CD4-positive, alpha-beta T cell (primary cell): ENCODE measurements around the gene LMO4. TPM values are rescaled to one million over a fixed set of nuclear protein-coding genes. Genes with fewer than 3 reads are reported as not detected.
A peak's percentile ranks its signal among the peaks of the same experiment; 100 is the strongest.

Source experiments
- ATAC-seq: fragments of 200-7000 bp; cut with Tn5 transposase; one replicate; pipeline ENCODE4 v1.10.0; 2022; ENCODE audit warnings: mild to moderate bottlenecking; ENCODE audit not compliant: poor library complexity
- CTCF ChIA-PET: fragments of 350-600 bp; sonication (Branson Sonifier 250); formaldehyde crosslinking; loops from one replicate; lab custom pipeline; 2021; ENCODE audit warnings: antibody characterized with exemption, inconsistent platforms; lab: Charles Lee
- POLR2A ChIA-PET: fragments of 350-600 bp; sonication (Branson Sonifier 250); formaldehyde crosslinking; loops from one replicate; lab custom pipeline; 2021; ENCODE audit warnings: antibody characterized with exemption, inconsistent platforms; lab: Charles Lee
- DNase-seq, 14 experiments: peaks; one replicate each; pipeline ENCODE4 v3.0.0-alpha.2; 2013 to 2020; ENCODE audit warnings: mixed read lengths in 2 of 14
- H3K27ac ChIP-seq, 2 donors: one replicate each; pipeline versions ENCODE4 v1.5.1 to v1.7.0; 2013; ENCODE audit warnings: low read length in 2 of 2, low read depth in 1 of 2, mild to moderate bottlenecking in 1 of 2
- H3K27me3 ChIP-seq, 2 experiments: 1 replicate in 1 of 2; 2 replicates in 1 of 2; pipeline versions ENCODE4 v1.6.1 to v1.7.0; 2013; ENCODE audit warnings: low read length in 2 of 2, control low read depth in 1 of 2, mild to moderate bottlenecking in 1 of 2, moderate library complexity in 1 of 2; ENCODE audit not compliant: insufficient read depth in 2 of 2, control insufficient read depth in 1 of 2
- H3K36me3 ChIP-seq: one replicate; pipeline ENCODE4 v1.6.1; 2013; ENCODE audit warnings: low read length, control low read depth; ENCODE audit not compliant: insufficient read depth
- H3K4me1 ChIP-seq: one replicate; pipeline ENCODE4 v1.6.1; 2013; ENCODE audit warnings: low read length, control low read depth; ENCODE audit not compliant: insufficient read depth
- H3K4me3 ChIP-seq: one replicate; pipeline ENCODE4 v1.5.1; 2013; ENCODE audit warnings: mild to moderate bottlenecking, low read length, moderate library complexity
- H3K9me3 ChIP-seq, 2 experiments: 1 replicate in 1 of 2; 2 replicates in 1 of 2; pipeline versions ENCODE4 v1.6.1 to v1.7.0; 2013; ENCODE audit warnings: low read length in 2 of 2, mild to moderate bottlenecking in 2 of 2, control low read depth in 1 of 2, moderate library complexity in 1 of 2; ENCODE audit not compliant: control insufficient read depth in 1 of 2, insufficient read depth in 1 of 2
- H3K27ac Mint-ChIP-seq: one replicate; pipeline ENCODE4 v1.8.0; 2020; ENCODE audit warnings: mixed read lengths
- H3K27me3 Mint-ChIP-seq: one replicate; pipeline ENCODE4 v1.8.0; 2021; ENCODE audit warnings: mixed read lengths
- H3K36me3 Mint-ChIP-seq: one replicate; pipeline ENCODE4 v1.8.0; 2021; ENCODE audit warnings: low read depth, mixed read lengths
- H3K4me1 Mint-ChIP-seq: one replicate; pipeline ENCODE4 v1.8.0; 2021; ENCODE audit warnings: low read depth, mixed read lengths
- H3K4me3 Mint-ChIP-seq: one replicate; pipeline ENCODE4 v1.8.0; 2020; ENCODE audit warnings: mild to moderate bottlenecking, mixed read lengths
- H3K9me3 Mint-ChIP-seq: one replicate; pipeline ENCODE4 v1.8.0; 2020; ENCODE audit warnings: mixed read lengths
- CTCF ChIP-seq: fragments of 200-600 bp; IDR thresholded peaks from one replicate; pipeline ENCODE4 v1.8.0; 2022; ENCODE audit warnings: antibody characterized with exemption, mild to moderate bottlenecking
- intact Hi-C, 2 experiments: fragments of 100-400 bp; cut with DNase I in 1 of 2; cut with micrococcal nuclease in 1 of 2; formaldehyde crosslinking; loops; one replicate each; pipeline versions ENCODE4 v1.15.1 to v1.9.0; 2023 to 2025; cut with DNase I, micrococcal nuclease
- total RNA-seq, 174 experiments: library from RNA in 2 of 174; stranded (reverse) in 2 of 174; gene quantifications; one replicate each; pipeline ENCODE4 v1.2.3 and lab custom pipeline; 2021 to 2026

The LMO4 gene
- total RNA-seq, 2 experiments from 2014 or later: 16.0 to 18.2 TPM

GRCh38 chr1:87330885-87331364 is 2.2 kb downstream of the LMO4 start:
- H3K27me3 ChIP-seq: peaks cover 0 to 12% of the 10 kb centered on the region in 2 experiments
- no peak for TF ChIP-seq CTCF
- ChIA-PET CTCF (interaction anchor here (1.4 kb wide), 1 partner anchor 17 kb away, joined by 3 read pairs; no protein-coding TSS in a partner anchor), POLR2A (interaction anchor here (0.7 to 3.4 kb wide), 8 partner anchors 11 to 1353 kb away, joined by 3 to 13 read pairs (median 5); partner anchors contain the start of genes HS2ST1, PKN2, SELENOF and SH3GLB1)
- H3K9me3 Mint-ChIP-seq: no peaks in the 10 kb centered on the region
- no peaks in the 10 kb centered on the region for H3K9me3 ChIP-seq
- H3K27me3 Mint-ChIP-seq: peaks cover 29% of the 10 kb centered on the region
- DNase-seq (peak in 1 of 14 experiments; percentile 35), ATAC-seq (no peak)
- intact Hi-C loops: loop anchor here (2.0 to 10.0 kb wide), 8 partner anchors 51 to 944 kb away; partner anchors contain the start of genes HS2ST1 (in 1 of the 2), ODF2L (in 1 of the 2), SELENOF (in 1 of the 2) and SH3GLB1 (in 1 of the 2)
- peaks cover 73% of the 10 kb centered on the region for H3K4me1 Mint-ChIP-seq
- H3K27ac ChIP-seq: peak overlapping the region; percentile 23 to 36
- peaks cover 8% of the 10 kb centered on the region for H3K36me3 Mint-ChIP-seq
- peak overlapping the region; percentile 88 for H3K27ac Mint-ChIP-seq
- no peaks in the 10 kb centered on the region for H3K36me3 ChIP-seq
- peak overlapping the region; percentile 81 for H3K4me3 ChIP-seq
- peak overlapping the region; percentile 98 for H3K4me3 Mint-ChIP-seq
- H3K4me1 ChIP-seq: peaks cover 47% of the 10 kb centered on the region

- Mint-ChIP-seq H3K36me3 (peaks cover 8% of the 10 kb centered on the region), H3K4me1 (peaks cover 71% of the 10 kb centered on the region), H3K27ac (peak overlapping the region; percentile 88), H3K9me3 (no peaks in the 10 kb centered on the region), H3K27me3 (peaks cover 29% of the 10 kb centered on the region), H3K4me3 (peak overlapping the region; percentile 98)
- CTCF ChIA-PET: interaction anchor here (1.4 kb wide), 1 partner anchor 16 kb away, joined by 3 read pairs; no protein-coding TSS in a partner anchor
- peak; percentile 29 to 85 (median 67) for DNase-seq
- Histone ChIP-seq H3K4me1 (peaks cover 49% of the 10 kb centered on the region), H3K36me3 (no peaks in the 10 kb centered on the region), H3K4me3 (peak overlapping the region; percentile 81), H3K9me3 (no peaks in the 10 kb centered on the region), H3K27me3 (peaks cover 0 to 12% of the 10 kb centered on the region in 2 experiments), H3K27ac (peak overlapping the region; percentile 23 to 53)
- intact Hi-C loops: loop anchor here (2.0 to 10.0 kb wide), 8 partner anchors 51 to 944 kb away; partner anchors contain the start of genes HS2ST1 (in 1 of the 2), ODF2L (in 1 of the 2), SELENOF (in 1 of the 2) and SH3GLB1 (in 1 of the 2)
- no peak for TF ChIP-seq CTCF
- peak; percentile 27 for ATAC-seq
- POLR2A ChIA-PET: interaction anchor here (0.7 to 2.9 kb wide), 8 partner anchors 14 to 936 kb away, joined by 3 to 13 read pairs (median 4); partner anchors contain the start of genes HS2ST1, ODF2L, SELENOF and SH3GLB1
Observed at GRCh38 chr1:87331365-87332241, 2.9 kb downstream of the LMO4 start.

DNA sequence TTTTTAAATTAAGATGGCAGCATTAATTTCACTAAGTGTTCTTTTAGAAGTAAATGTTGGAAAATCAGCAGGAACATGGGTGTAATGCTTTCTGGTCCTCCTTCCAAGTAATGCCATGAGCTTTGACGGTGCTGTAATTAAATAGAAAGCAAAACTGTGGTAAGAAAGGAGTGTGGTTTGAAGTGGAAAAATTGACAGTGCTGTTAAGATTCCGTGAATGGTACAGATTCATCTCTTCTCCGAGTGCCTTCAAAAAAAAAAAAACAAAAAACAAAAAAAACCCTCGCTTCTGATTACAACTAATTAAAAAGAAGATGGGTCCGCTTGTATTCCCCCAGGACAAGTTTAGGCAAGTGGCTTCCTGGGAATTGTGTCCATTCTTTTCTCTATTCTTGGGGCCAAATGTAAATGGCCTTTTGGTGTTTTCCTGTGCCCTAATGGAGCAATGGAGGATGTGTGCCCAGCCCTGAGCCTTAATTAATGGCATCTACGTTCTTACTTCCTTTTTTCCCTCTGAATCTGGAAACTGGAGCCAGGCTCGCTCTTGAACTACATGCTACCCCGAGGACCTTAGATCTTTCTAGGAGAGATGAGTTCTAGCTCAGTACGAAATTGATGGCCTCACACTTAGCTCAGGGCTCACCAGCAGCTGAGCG is 5.1 kb downstream of the LMO4 start:
- Histone ChIP-seq H3K4me1 (peaks cover 42% of the 10 kb centered on the region), H3K36me3 (no peaks in the 10 kb centered on the region), H3K27ac (no peak overlapping the region), H3K27me3 (peaks cover 0 to 12% of the 10 kb centered on the region in 2 experiments), H3K9me3 (no peaks in the 10 kb centered on the region), H3K4me3 (peak overlapping the region; percentile 55)
- ChIA-PET POLR2A (interaction anchor here (1.3 kb wide), 1 partner anchor 71 kb away, joined by 5 read pairs; no protein-coding TSS in a partner anchor), CTCF (interaction anchor here (1.6 to 4.6 kb wide), 2 partner anchors 8 to 9 kb away, joined by 4 to 15 read pairs; no protein-coding TSS in a partner anchor)
- peak in 3 of 14 experiments; percentile 53 to 77 (median 53) for DNase-seq
- H3K9me3 Mint-ChIP-seq: no peaks in the 10 kb centered on the region
- peaks cover 63% of the 10 kb centered on the region for H3K4me1 Mint-ChIP-seq
- peaks cover 9% of the 10 kb centered on the region for H3K36me3 Mint-ChIP-seq
- peak overlapping the region; percentile 88 for H3K27ac Mint-ChIP-seq
- H3K27me3 Mint-ChIP-seq: peaks cover 29% of the 10 kb centered on the region
- peak overlapping the region; percentile 87 for H3K4me3 Mint-ChIP-seq
- no peak for ATAC-seq
- intact Hi-C loops: loop anchor here (5.0 to 10.0 kb wide), 7 partner anchors 48 to 947 kb away; partner anchors contain the start of genes HS2ST1 (in 1 of the 2), ODF2L (in 1 of the 2), SELENOF (in 1 of the 2) and SH3GLB1 (in 1 of the 2)
- no peak for TF ChIP-seq CTCF
